Astrocyte of the spinal cord (primary cell): Measurements from ENCODE around the gene ZNFX1.

ENCODE experiments used
- DNase-seq: peaks from one replicate; pipeline ENCODE4 v3.0.0; 2011; ENCODE audit warnings: low read depth, low spot score
- H3K4me3 ChIP-seq: 2 replicates; pipeline ENCODE4 v1.5.1; 2011; ENCODE audit warnings: low read depth, mild to moderate bottlenecking, low read length, moderate library complexity
- CTCF ChIP-seq: IDR thresholded peaks from 2 replicates; pipeline ENCODE4 v1.5.1; 2012; ENCODE audit warnings: low read depth, mild to moderate bottlenecking, low read length, inconsistent platforms
- in situ Hi-C: cut with HindIII; loops from 2 replicates; pipeline ENCODE4 v1.10.0; 2017; ENCODE audit warnings: low sequenced_read_pairs

ZNFX1 gene

GRCh38 chr20:49280463-49281058, 2.7 kb upstream of the ZNFX1 start:
- no peak for TF ChIP-seq CTCF
- in situ Hi-C loops, result no loop called here
- no peak for DNase-seq
- peak overlapping the region; percentile 97 for H3K4me3 ChIP-seq

DNA sequence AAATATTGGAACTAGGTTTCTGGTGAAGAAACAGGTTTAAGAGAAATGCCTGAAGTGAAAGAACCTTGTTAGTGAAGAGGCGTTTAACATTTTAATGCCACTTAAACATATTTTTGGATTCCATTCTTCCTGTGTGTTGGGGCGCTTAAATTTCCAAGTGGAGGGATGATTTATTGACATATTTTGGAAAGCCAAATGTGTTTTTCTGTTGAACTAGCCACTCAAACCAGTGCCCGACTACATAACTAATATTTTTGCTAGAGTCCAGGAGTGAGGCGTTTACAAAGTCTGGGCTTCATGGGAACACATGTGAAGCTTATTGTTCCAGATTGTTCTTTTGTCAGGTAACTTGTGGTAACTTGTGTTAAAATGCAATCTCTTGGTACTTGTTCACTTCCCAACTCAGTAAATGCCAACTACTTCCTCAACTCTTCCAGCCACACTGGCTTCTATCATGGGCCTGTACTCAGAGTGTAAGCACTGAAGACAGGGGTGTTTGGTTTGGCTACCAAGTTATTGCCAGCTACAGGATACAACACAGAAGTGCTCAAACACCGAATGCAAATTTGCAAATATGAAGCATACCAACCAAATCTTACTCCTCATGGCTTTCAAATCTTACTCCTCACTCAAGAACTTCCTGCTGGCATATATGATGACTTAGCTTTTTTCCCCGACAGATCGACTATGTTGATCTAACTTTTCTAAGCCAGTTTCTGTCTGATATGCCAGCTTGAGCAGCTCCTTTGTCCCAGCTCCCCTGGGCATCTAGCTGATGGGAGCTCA, 2.0 kb upstream of the ZNFX1 start:
- DNase-seq, result no peak
- TF ChIP-seq CTCF, result no peak
- peak overlapping the region; percentile 97 for H3K4me3 ChIP-seq
- in situ Hi-C loops, result no loop called here

- in situ Hi-C loops, result no loop called here
- DNase-seq, result no peak
- H3K4me3 ChIP-seq, result peak overlapping the region; percentile 97
- no peak for TF ChIP-seq CTCF
Measured at GRCh38 chr20:49278818-49279676, 1.2 kb upstream of the ZNFX1 start.

GRCh38 chr20:49277786-49278035, 146 bp downstream of the ZNFX1 start:
- DNase-seq, result no peak
- in situ Hi-C loops, result no loop called here
- TF ChIP-seq CTCF, result no peak
- peak overlapping the region; percentile 97 for H3K4me3 ChIP-seq

GRCh38 chr20:49276961-49277785, 684 bp downstream of the ZNFX1 start:
- in situ Hi-C loops, result no loop called here
- peak overlapping the region; percentile 97 for H3K4me3 ChIP-seq
- no peak for DNase-seq
- TF ChIP-seq CTCF, result no peak
